Hair follicular keratinocyte (primary cell): ENCODE results near the gene FAM149B1. TPM values are rescaled to one million over a fixed set of nuclear protein-coding genes. Genes with fewer than 3 reads are reported as not detected.

Experiments used
- total RNA-seq: library from RNA; depleted of rRNA; stranded (reverse); fragments of >200 nt; gene quantifications from 2 replicates; pipeline ENCODE4 v1.2.3, GENCODE V29; 2015

The FAM149B1 gene
- total RNA-seq: 5.1 and 13.4 TPM in 2 replicates

GRCh38 chr10:73167783-73168464 is at the start of gene FAM149B1, which contains the start of gene ECD:
TSS of gene FAM149B1 (plus strand) at chr10:73168119. CDS start at chr10:73168340, 221 bp downstream.
TSS of gene ECD (minus strand) at chr10:73168008. CDS start at chr10:73163937, 4,071 bp downstream.

GRCh38 chr10:73246646-73247508 is 79.0 kb downstream of the FAM149B1 start, which contains the start of gene DNAJC9:
TSS of gene DNAJC9 (minus strand) at chr10:73247255. CDS start at chr10:73247189, 66 bp downstream.

GRCh38 chr10:73252445-73253224 is 84.7 kb downstream of the FAM149B1 start, which contains the start of gene MRPS16:
TSS of gene MRPS16 (minus strand) at chr10:73252644. CDS start at chr10:73252482, 162 bp downstream.

Other genes with a start within 250 kb of the FAM149B1 start
- not detected in 2 replicates for gene PLA2G12B, start 213.3 kb upstream of the FAM149B1 start, total RNA-seq
- 37.3 and 54.7 TPM in 2 replicates for gene P4HA1, start 71.3 kb upstream of the FAM149B1 start, total RNA-seq
- gene NUDT13, start 57.7 kb upstream of the FAM149B1 start, total RNA-seq: 0.91 and 2.5 TPM in 2 replicates
- 27.9 and 32.3 TPM in 2 replicates for gene ECD, start 111 bp upstream of the FAM149B1 start, total RNA-seq
- 24.2 and 49.7 TPM in 2 replicates for gene DNAJC9, start 79.1 kb downstream of the FAM149B1 start, total RNA-seq
- gene MRPS16, start 84.5 kb downstream of the FAM149B1 start, total RNA-seq: 53.8 and 62.9 TPM in 2 replicates
- 0.46 and 0.55 TPM in 2 replicates for gene CFAP70, start 190.7 kb downstream of the FAM149B1 start, total RNA-seq
- 109 and 116 TPM in 2 replicates for gene ANXA7, start 245.9 kb downstream of the FAM149B1 start, total RNA-seq